ENCODE data around the gene ARL2BP.

DNA sequence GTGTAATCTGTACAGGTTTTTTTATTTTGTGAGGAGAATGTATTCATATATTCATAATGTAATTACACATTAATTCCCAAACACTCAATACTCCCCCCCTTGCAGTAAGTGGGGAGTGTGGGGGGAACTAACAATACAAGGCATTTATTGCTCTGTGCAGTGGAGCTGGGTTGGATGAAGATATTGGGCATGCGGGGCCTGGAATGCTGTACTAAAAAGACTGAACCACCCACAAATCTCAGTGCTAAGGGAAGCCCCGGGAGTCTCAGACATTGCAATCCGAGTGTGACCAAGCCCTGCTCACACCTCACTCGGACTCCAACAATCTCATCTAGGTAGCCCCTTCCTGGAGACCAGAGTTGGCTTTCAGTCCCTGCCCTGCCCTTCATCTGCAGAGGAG lies 33.4 kb downstream of the ARL2BP start:
- no peak for TF ChIP-seq ESRRG (CRISPR knock-in tag; IDR thresholded peaks at IDR 0.05)
- TF ChIP-seq GLIS3 (CRISPR knock-in tag; IDR thresholded peaks at IDR 0.05): no peak
- TF ChIP-seq ZFP30 (CRISPR knock-in tag; IDR thresholded peaks at IDR 0.05): no peak
- TF ChIP-seq, protein P1, sequence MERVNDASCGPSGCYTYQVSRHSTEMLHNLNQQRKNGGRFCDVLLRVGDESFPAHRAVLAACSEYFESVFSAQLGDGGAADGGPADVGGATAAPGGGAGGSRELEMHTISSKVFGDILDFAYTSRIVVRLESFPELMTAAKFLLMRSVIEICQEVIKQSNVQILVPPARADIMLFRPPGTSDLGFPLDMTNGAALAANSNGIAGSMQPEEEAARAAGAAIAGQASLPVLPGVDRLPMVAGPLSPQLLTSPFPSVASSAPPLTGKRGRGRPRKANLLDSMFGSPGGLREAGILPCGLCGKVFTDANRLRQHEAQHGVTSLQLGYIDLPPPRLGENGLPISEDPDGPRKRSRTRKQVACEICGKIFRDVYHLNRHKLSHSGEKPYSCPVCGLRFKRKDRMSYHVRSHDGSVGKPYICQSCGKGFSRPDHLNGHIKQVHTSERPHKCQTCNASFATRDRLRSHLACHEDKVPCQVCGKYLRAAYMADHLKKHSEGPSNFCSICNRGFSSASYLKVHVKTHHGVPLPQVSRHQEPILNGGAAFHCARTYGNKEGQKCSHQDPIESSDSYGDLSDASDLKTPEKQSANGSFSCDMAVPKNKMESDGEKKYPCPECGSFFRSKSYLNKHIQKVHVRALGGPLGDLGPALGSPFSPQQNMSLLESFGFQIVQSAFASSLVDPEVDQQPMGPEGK (CRISPR knock-in tag; IDR thresholded peaks at IDR 0.05; ENCODE audit: borderline replicate concordance): no peak
- TF ChIP-seq RARB (CRISPR knock-in tag; IDR thresholded peaks at IDR 0.05): no peak
- TF ChIP-seq, protein P2, sequence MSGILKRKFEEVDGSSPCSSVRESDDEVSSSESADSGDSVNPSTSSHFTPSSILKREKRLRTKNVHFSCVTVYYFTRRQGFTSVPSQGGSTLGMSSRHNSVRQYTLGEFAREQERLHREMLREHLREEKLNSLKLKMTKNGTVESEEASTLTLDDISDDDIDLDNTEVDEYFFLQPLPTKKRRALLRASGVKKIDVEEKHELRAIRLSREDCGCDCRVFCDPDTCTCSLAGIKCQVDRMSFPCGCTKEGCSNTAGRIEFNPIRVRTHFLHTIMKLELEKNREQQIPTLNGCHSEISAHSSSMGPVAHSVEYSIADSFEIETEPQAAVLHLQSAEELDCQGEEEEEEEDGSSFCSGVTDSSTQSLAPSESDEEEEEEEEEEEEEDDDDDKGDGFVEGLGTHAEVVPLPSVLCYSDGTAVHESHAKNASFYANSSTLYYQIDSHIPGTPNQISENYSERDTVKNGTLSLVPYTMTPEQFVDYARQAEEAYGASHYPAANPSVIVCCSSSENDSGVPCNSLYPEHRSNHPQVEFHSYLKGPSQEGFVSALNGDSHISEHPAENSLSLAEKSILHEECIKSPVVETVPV (CRISPR knock-in tag; IDR thresholded peaks at IDR 0.05): no peak
- no peak for TF ChIP-seq TCF4 (CRISPR knock-in tag; IDR thresholded peaks at IDR 0.05; ENCODE audit: borderline replicate concordance)
- no peak for TF ChIP-seq ZFP3 (CRISPR knock-in tag; IDR thresholded peaks at IDR 0.05)
- no peak for TF ChIP-seq PPARA (CRISPR knock-in tag; IDR thresholded peaks at IDR 0.05; ENCODE audit: borderline replicate concordance)
- TF ChIP-seq OSR1 (CRISPR knock-in tag; IDR thresholded peaks at IDR 0.05): no peak

Data from SK-N-SH treated with all-trans-retinoic acid at 6 μM for 48 hours (cell line).